Fibroblast of skin of back (primary cell): ENCODE measurements around the gene KCNMA1.

ENCODE experiments used
- DNase-seq: peaks from one replicate; pipeline ENCODE4 v3.0.0-alpha.2; 2013

Gene KCNMA1

GRCh38 chr10:76997631-76998030 lies 640.0 kb downstream of the KCNMA1 start:
- no peak for DNase-seq

- no peak for DNase-seq
These were observed 642.6 kb downstream of the KCNMA1 start for GRCh38 chr10:76995023-76995422.

GRCh38 chr10:76993213-76993612 lies 644.4 kb downstream of the KCNMA1 start:
- DNase-seq: no peak

- DNase-seq: no peak
These were observed 645.1 kb downstream of the KCNMA1 start for GRCh38 chr10:76992467-76992866.

- DNase-seq: no peak
These were observed 646.0 kb downstream of the KCNMA1 start for GRCh38 chr10:76991621-76992020.

GRCh38 chr10:76990561-76990960 lies 647.0 kb downstream of the KCNMA1 start:
- no peak for DNase-seq

GRCh38 chr10:76984559-76985443 lies 652.8 kb downstream of the KCNMA1 start:
- DNase-seq: peak; percentile 56

- no peak for DNase-seq
These were observed 654.0 kb downstream of the KCNMA1 start for GRCh38 chr10:76983624-76984023.

GRCh38 chr10:76982671-76983070 lies 654.9 kb downstream of the KCNMA1 start:
- DNase-seq: no peak

- DNase-seq: no peak
These were observed 656.4 kb downstream of the KCNMA1 start for GRCh38 chr10:76981251-76981650.

GRCh38 chr10:76977901-76978300 lies 659.7 kb downstream of the KCNMA1 start:
- no peak for DNase-seq

GRCh38 chr10:76977046-76977445 lies 660.6 kb downstream of the KCNMA1 start:
- no peak for DNase-seq

- DNase-seq: no peak
These were observed 661.5 kb downstream of the KCNMA1 start for GRCh38 chr10:76976142-76976541.

GRCh38 chr10:76975126-76975525 lies 662.5 kb downstream of the KCNMA1 start:
- DNase-seq: peak; percentile 11

- peak; percentile 67 for DNase-seq
These were observed 663.5 kb downstream of the KCNMA1 start for GRCh38 chr10:76974017-76974691.

GRCh38 chr10:76973091-76974016 lies 664.3 kb downstream of the KCNMA1 start:
- peak; percentile 69 for DNase-seq

GRCh38 chr10:76972541-76972940 lies 665.1 kb downstream of the KCNMA1 start:
- no peak for DNase-seq

- no peak for DNase-seq
These were observed 665.9 kb downstream of the KCNMA1 start for GRCh38 chr10:76971547-76972170.

- no peak for DNase-seq
These were observed 666.7 kb downstream of the KCNMA1 start for GRCh38 chr10:76970711-76971519.

GRCh38 chr10:76969366-76969948 lies 668.2 kb downstream of the KCNMA1 start:
- no peak for DNase-seq

- no peak for DNase-seq
These were observed 669.1 kb downstream of the KCNMA1 start for GRCh38 chr10:76968483-76968882.
